Occipital lobe (tissue), 3 donors: ENCODE data around the gene RGPD8. TPM values are rescaled to one million over a fixed set of nuclear protein-coding genes. Genes with fewer than 3 reads are reported as not detected.

Experiments
- DNase-seq: peaks from one replicate; lab custom pipeline; 2025; lab: John Stamatoyannopoulos, UW
- small RNA-seq: library from RNA; depleted of rRNA; stranded (forward); fragments of <200 nt; gene quantifications from one replicate; pipeline ENCODE3, GENCODE V24; 2014
- total RNA-seq: library from RNA; depleted of rRNA; stranded (reverse); fragments of >200 nt; gene quantifications from one replicate; pipeline ENCODE4 v1.2.3, GENCODE V29; 2014

Gene RGPD8
- total RNA-seq, 1 donor from 2014 or later = 39.3 TPM

- no peak for DNase-seq
Observed at GRCh38 chr2:112335600-112335999, 97.8 kb downstream of the RGPD8 start.

- no peak for DNase-seq
Observed at GRCh38 chr2:112332123-112332696, 101.2 kb downstream of the RGPD8 start.

- DNase-seq = no peak
Observed at GRCh38 chr2:112322919-112323318, 110.5 kb downstream of the RGPD8 start.

GRCh38 chr2:112321375-112322320, 111.8 kb downstream of the RGPD8 start:
- DNase-seq = no peak

Small RNAs within 50 kb of the gene (small RNA-seq; reads per million reads assigned to genes)
- not detected for gene AC115115.1

Other genes starting within 250 kb of the RGPD8 start
- 26.0 TPM for gene ZC3H8, start 178.6 kb downstream of the RGPD8 start, total RNA-seq
- gene ZC3H6, start 158.0 kb downstream of the RGPD8 start, total RNA-seq = 30.4 TPM
- 89.4 TPM for gene TTL, start 48.5 kb upstream of the RGPD8 start, total RNA-seq
- 31.5 TPM for gene POLR1B, start 108.8 kb upstream of the RGPD8 start, total RNA-seq
- 4.8 TPM for gene CHCHD5, start 151.0 kb upstream of the RGPD8 start, total RNA-seq
- gene SLC20A1, start 212.3 kb upstream of the RGPD8 start, total RNA-seq = 34.2 TPM